ENCODE data around the gene CEP19.

DNA sequence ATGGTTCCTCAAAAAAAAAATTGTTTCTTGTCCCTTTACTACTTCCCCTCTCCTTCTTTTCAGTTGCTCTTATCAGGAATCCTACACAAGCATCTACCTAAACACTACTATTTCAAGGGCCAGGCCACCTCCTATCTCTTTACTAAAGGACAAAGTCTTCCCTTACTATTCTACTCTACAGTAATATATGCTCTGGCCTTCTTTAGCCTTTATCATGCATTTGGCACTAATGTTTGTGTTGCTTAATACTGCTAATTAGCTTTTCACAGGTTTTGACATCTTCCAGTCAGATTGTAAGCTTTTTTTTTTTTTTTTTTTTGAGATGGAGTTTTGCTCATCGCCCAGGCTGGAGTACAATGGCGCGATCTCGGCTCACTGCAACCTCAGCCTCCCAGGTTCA, 5.3 kb downstream of the CEP19 start:
- TF ChIP-seq EZH2 (IDR thresholded peaks at IDR 0.05; ENCODE audit: insufficient read depth, poor library complexity, severe bottlenecking) (no peak), EZH2phosphoT487 (IDR thresholded peaks at IDR 0.05; ENCODE audit: insufficient read depth, low read depth) (no peak)
